H1 (cell line): ENCODE data around the gene CCDC63. TPM values are rescaled to one million over a fixed set of nuclear protein-coding genes. Genes with fewer than 3 reads are reported as not detected.

Experiments used
- CEBPB ChIP-seq: IDR thresholded peaks from 2 replicates; pipeline ENCODE4 v1.6.1; 2012; ENCODE audit warnings: low read depth, low read length
- KDM5A ChIP-seq: fragments of 200-600 bp; IDR thresholded peaks from 2 replicates; pipeline ENCODE4 v1.7.1; 2012; ENCODE audit warnings: mild to moderate bottlenecking, low read length, inconsistent platforms, mixed read lengths
- RAD21 ChIP-seq, 2 experiments: IDR thresholded peaks in 1 of 2; conservative IDR thresholded peaks in 1 of 2; 2 replicates each; pipeline ENCODE4 v1.6.1; 2011; ENCODE audit warnings: low read depth in 2 of 2, low read length in 2 of 2, improper control_type of control experiment in 1 of 2, inconsistent platforms in 1 of 2, mild to moderate bottlenecking in 1 of 2, moderate library complexity in 1 of 2
- RNF2 ChIP-seq: fragments of 200-900, 300-1000 bp; sonication (generic); IDR thresholded peaks from 2 replicates; pipeline ENCODE4 v1.7.1; 2016; ENCODE audit warnings: borderline replicate concordance, low read depth, mild to moderate bottlenecking, antibody characterized with exemption, low read length; ENCODE audit not compliant: poor library complexity, severe bottlenecking; ENCODE audit errors: missing control alignments
- RXRA ChIP-seq: IDR thresholded peaks from 2 replicates; pipeline ENCODE4 v1.6.1; 2011; ENCODE audit warnings: low read depth, mild to moderate bottlenecking, low read length, moderate library complexity; ENCODE audit not compliant: insufficient read depth
- polyA plus RNA-seq, 7 experiments: library from polyadenylated mRNA; depleted of rRNA in 3 of 7; stranded (reverse) in 5 of 7; unstranded in 2 of 7; fragments of >200 nt in 5 of 7; fragments of 200-250 nt in 2 of 7; gene quantifications; 1 replicate in 5 of 7; 2 replicates in 1 of 7; 4 replicates in 1 of 7; pipeline versions ENCODE4 v1.2.1 to v1.2.3, GENCODE V29; 2011 to 2013; ENCODE audit warnings: missing spikeins in 2 of 7, mixed read lengths in 2 of 7
- total RNA-seq: library from RNA; stranded (reverse); fragmentation: NEBNext Ultra II Directional; extraction: Animal tissue kit (Norgen Biotek cat#: 25700); gene quantifications from 2 replicates; pipeline ENCODE4 v1.2.1, GENCODE V29; 2021

The CCDC63 gene
- total and polyA plus RNA-seq, 2 of the 8 experiments (the other 6 are each of a cell fraction or from before 2014, with no cell fraction given), result 0.42 to 0.93 TPM

DNA sequence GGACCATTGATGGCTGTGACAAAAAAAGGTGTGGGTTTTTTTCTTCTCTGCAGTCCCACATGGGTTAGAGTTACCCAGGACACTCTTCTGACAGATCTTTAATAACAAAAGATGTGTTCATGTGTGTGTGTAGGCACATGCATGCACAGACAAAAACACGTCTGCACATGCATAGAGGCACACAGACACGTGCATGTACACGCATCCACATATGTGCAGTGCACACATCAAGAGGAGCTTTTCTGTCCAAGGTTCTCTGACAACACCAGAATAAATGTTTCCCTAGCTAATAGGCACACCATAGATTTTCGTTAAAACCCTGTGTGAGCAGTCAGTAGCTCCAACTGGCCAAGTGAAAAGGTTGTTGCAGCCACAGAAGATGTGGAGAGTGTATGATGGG is 76.4 kb downstream of the CCDC63 start (continued):
- TF ChIP-seq RAD21 (IDR thresholded peaks at IDR 0.05 in 1 of 2, conservative IDR thresholded peaks at IDR 0.05 in 1 of 2; ENCODE audit: low read depth in 2 of 2, low read length in 2 of 2) (no peak), RXRA (no peak), RNF2 (no peak), KDM5A (no peak), CEBPB (no peak)
- TF ChIP-seq, all 59 proteins: peak for 0
